Activated naive CD4-positive, alpha-beta T cell treated with anti-CD3 and anti-CD28 coated beads, Interleukin-2, amount 50 U/mL, for 16 hours (primary cell): Measurements from ENCODE around the gene PTTG1.

Experiments used
- DNase-seq: peaks from one replicate; pipeline ENCODE4 v3.0.0-alpha.2; 2020

Gene PTTG1

GRCh38 chr5:160474084-160474483, 52.4 kb downstream of the PTTG1 start:
- no peak for DNase-seq

- DNase-seq = no peak
These were observed 54.3 kb downstream of the PTTG1 start for GRCh38 chr5:160475864-160476438.

- no peak for DNase-seq
These were observed 55.8 kb downstream of the PTTG1 start for GRCh38 chr5:160477266-160477970.

GRCh38 chr5:160478163-160478562, 56.5 kb downstream of the PTTG1 start:
- no peak for DNase-seq
